SJCRH30 (cell line): ENCODE measurements around the gene AIF1. TPM values are rescaled to one million over a fixed set of nuclear protein-coding genes. Genes with fewer than 3 reads are reported as not detected.
"Not testable (repeated sequence)": the region's sequence is repeated elsewhere in the genome, so short reads cannot be mapped to it uniquely, and the experiment has no call there.

Experiments used
- DNase-seq, 2 experiments: peaks; one replicate each; pipeline ENCODE4 v3.0.0-alpha.2; 2015 to 2020
- H3K27ac ChIP-seq: fragments of 250-450 bp; sonication (Bioruptor Pico); 2 replicates; pipeline ENCODE4 v1.5.1; 2020; ENCODE audit warnings: mild to moderate bottlenecking, moderate library complexity
- H3K27me3 ChIP-seq: fragments of 250-450 bp; sonication (Bioruptor Pico); 2 replicates; pipeline ENCODE4 v1.5.1; 2020; ENCODE audit warnings: mild to moderate bottlenecking, moderate library complexity
- H3K36me3 ChIP-seq: fragments of 250-450 bp; sonication (Bioruptor Pico); 2 replicates; pipeline ENCODE4 v1.5.1; 2020; ENCODE audit warnings: mild to moderate bottlenecking, moderate library complexity
- H3K4me1 ChIP-seq: fragments of 250-450 bp; sonication (Bioruptor Pico); 2 replicates; pipeline ENCODE4 v1.5.1; 2020; ENCODE audit warnings: mild to moderate bottlenecking, moderate library complexity
- H3K4me3 ChIP-seq: fragments of 250-450 bp; sonication (Bioruptor Pico); 2 replicates; pipeline ENCODE4 v1.5.1; 2020; ENCODE audit warnings: mild to moderate bottlenecking, moderate library complexity
- H3K9me3 ChIP-seq: fragments of 250-450 bp; sonication (Bioruptor Pico); replicated peaks from 2 replicates; pipeline ENCODE4 v1.5.1; 2020; ENCODE audit warnings: mild to moderate bottlenecking, moderate library complexity
- total RNA-seq: library from RNA; depleted of rRNA; stranded (reverse); fragments of >200 nt; shearing (Covaris generic); gene quantifications from 2 replicates; pipeline ENCODE4 v1.2.3, GENCODE V29; 2014

AIF1 gene
- total RNA-seq, 1 experiment from 2014 or later, result not detected

DNA sequence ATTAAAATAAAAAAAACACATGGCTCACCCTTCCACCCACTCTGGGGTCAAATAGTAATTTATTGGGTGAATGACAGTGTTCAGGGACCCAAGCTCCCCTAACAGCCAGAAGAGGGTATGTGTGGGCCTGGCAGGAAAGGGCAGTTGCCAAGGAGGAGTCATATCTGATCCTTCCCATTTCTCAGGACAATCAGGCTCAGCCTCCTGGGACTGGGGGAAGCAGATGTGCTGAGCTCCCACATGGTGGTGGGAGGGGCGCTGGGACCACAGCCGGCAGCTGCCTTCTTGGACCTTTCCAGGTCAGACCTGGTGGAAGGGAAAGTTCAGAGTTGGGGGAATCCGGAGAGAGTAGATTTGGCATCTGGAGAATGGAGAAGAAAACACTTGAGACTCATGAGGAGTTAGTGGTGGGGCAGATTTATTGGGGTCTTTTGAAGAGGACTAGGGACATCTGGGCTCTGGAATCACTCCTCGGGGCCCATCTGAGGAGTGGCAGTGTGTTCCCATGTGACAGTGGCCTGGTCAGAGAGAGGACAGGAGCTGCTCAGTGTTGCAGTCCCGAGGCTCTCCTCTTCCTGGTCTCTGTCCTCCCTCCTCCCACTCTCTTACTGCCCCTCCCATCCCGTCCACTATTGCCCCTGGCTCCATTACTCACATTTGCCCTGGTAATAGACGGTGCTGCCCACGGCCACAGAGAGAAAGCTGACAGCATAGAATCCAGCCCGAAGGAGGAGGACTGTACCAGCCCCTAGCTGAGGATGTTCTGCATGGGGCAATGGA, 26.0 kb upstream of the AIF1 start:
- Histone ChIP-seq H3K27ac (no peak overlapping the region), H3K27me3 (no peaks in the 10 kb centered on the region), H3K36me3 (no peaks in the 10 kb centered on the region), H3K4me1 (0 out of 2 replicates have a peak, but pooled peaks cover 4% of the 10 kb centered on the region), H3K4me3 (no peak overlapping the region), H3K9me3 (no peaks in the 10 kb centered on the region)
- DNase-seq, result peak; percentile 47 to 59

DNA sequence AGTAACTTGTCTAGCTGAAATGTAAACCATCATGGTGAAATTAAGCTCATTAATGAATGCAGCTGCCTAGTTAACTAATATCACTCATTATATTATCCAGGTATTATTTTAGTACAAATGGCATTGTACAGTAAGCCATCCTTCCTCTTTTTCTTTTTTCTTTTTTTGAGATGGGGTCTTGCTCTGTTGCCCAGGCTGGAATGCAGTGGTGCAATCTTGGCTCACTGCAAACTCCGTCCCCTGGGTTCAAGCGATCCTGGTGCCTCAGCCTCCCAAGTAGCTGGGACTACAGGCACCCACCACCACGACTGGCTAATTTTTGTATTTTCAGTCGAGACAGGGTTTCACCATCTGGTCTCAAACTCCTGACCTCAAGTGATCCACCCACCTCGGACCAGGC, 24.3 kb upstream of the AIF1 start:
- not testable (repeated sequence) for H3K9me3 ChIP-seq, DNase-seq, H3K4me1 ChIP-seq, H3K36me3 ChIP-seq, H3K4me3 ChIP-seq, H3K27me3 ChIP-seq, H3K27ac ChIP-seq

DNA sequence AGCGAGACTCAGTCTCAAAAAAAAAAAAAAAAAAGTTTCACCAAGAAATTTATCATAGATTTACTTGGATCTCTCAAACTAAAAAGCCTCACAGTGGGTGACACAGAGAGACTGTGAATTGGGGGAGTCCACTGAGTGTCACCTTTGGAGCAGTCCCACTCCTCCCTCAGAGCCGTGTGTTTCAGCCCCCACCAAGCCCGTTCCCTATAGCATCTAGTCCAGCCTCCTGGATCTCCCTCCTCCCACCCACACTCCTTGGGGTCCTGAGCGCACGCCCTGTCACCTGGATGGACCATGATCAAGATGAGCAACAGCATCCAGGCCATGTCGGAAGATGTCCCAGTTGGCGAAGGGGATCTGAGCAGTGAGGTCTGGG, 22.6 kb upstream of the AIF1 start:
- H3K27me3 ChIP-seq, result no peaks in the 10 kb centered on the region
- no peak overlapping the region for H3K27ac ChIP-seq
- H3K4me3 ChIP-seq, result no peak overlapping the region
- no peaks in the 10 kb centered on the region for H3K9me3 ChIP-seq
- H3K36me3 ChIP-seq, result no peaks in the 10 kb centered on the region
- H3K4me1 ChIP-seq, result 0 out of 2 replicates have a peak, but pooled peaks cover 4% of the 10 kb centered on the region
- no peak for DNase-seq

DNA sequence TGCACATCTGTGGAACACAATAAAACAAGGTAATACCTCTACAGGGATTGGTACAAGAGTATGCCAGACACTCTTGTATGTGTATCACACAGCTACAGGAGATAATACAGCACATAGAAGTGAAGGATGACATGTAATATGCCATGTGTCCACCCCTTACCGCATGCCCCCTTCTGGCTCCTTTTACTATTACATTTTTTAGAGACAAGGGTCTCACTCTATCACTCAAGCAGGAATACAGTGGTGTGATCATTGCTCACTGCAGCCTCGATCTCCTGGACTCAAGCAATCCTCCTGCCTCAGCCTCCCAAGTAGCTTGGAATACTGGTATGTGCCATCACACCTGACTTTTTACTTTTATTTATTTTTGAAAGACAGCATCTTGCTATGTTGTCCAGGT, 18.0 kb upstream of the AIF1 start:
- Histone ChIP-seq H3K27me3 (no peaks in the 10 kb centered on the region), H3K36me3 (no peaks in the 10 kb centered on the region), H3K4me1 (no peaks in the 10 kb centered on the region), H3K4me3 (no peak overlapping the region), H3K27ac (no peak overlapping the region), H3K9me3 (no peaks in the 10 kb centered on the region)
- DNase-seq, result peak; percentile 26 to 60

DNA sequence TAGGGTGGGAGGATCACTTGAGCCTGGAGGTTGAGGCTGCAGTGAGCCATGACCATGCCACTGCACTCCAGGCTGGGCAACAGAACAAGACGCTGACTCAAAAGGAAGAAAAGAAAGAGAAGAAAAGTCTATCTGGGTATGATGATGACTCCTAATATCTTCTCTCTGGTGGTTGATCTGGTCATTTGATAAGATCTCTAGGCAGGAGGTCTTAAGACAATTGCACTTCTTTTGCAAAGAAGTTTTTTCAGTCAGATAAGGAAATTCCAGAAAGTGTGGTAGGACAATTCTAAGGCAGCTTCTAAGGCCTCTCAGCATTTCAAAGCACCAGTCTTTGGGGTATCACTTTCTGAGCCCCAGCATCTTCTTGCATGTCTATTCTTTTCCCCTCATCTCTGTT, 7.7 kb upstream of the AIF1 start:
- no peaks in the 10 kb centered on the region for H3K9me3 ChIP-seq
- no peaks in the 10 kb centered on the region for H3K27me3 ChIP-seq
- no peak for DNase-seq
- no peak overlapping the region for H3K4me3 ChIP-seq
- H3K36me3 ChIP-seq, result no peaks in the 10 kb centered on the region
- H3K27ac ChIP-seq, result no peak overlapping the region
- no peaks in the 10 kb centered on the region for H3K4me1 ChIP-seq

DNA sequence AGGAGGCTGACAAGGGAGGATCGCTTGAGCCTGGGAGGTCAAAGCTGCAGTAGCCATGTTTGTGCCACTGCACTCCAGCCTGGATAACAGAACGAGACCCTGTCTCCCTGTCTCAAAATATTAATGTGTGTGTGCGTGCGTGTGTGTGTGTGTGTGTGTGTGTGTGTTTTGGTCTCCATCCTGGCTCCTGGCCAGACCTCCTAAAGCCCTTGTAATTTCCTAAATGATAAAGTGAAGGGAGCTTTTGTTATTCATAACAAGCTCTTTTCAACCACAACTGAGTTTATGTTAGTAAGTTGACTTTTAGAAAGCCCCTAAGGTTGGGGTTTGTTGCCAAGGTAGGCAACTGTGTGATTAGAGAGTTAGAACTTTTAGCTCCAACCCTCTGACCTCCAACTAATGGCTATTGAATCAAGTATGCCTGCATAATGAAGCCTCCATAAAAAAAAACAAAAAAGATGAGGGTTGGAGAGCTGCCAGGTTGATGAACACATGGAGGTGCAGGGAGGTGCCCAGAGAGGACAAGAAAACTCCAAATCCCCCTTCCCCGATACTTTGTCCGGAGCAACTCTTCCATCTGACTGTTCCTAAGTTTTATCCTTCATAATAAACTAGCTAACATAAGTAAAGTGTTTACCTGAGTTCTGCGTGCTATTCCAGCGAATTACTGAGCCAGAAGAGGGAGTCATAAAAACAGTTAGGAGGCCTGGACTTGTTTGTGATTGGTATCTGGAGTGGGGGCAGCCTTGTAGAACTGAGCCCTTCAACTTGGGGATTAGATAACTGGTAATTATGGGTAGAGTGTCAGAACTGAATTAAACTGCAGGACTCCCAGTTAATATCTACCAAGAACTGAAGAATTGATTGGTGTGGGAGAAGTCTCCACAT, 5.3 kb upstream of the AIF1 start:
- Histone ChIP-seq H3K4me3 (no peak overlapping the region), H3K4me1 (no peaks in the 10 kb centered on the region), H3K36me3 (no peaks in the 10 kb centered on the region), H3K27me3 (no peaks in the 10 kb centered on the region), H3K27ac (no peak overlapping the region), H3K9me3 (no peaks in the 10 kb centered on the region)
- peak in 1 of 2 experiments; percentile 30 for DNase-seq

DNA sequence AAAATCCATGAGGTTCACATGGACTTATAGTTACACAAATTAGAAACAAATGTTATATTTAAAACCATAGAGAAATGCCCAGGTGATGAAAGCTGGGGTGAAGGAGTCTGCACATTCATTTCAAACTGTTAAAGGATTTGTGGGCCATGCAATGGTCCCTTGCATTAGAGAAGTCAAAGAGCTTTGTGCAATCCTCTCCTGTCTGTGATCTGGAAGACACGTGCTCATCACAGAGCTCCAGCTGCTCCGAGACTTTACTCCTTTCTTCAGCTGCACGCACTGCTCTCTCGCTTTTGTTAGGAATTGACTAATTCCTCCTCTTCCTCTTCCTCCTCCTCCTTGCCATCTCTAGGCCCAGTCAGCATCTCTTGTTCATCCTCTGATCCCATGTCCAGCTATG, 4.1 kb upstream of the AIF1 start:
- no peak for DNase-seq
- H3K27ac ChIP-seq, result no peak overlapping the region
- no peaks in the 10 kb centered on the region for H3K36me3 ChIP-seq
- H3K9me3 ChIP-seq, result no peaks in the 10 kb centered on the region
- no peaks in the 10 kb centered on the region for H3K27me3 ChIP-seq
- H3K4me1 ChIP-seq, result no peaks in the 10 kb centered on the region
- H3K4me3 ChIP-seq, result no peak overlapping the region

DNA sequence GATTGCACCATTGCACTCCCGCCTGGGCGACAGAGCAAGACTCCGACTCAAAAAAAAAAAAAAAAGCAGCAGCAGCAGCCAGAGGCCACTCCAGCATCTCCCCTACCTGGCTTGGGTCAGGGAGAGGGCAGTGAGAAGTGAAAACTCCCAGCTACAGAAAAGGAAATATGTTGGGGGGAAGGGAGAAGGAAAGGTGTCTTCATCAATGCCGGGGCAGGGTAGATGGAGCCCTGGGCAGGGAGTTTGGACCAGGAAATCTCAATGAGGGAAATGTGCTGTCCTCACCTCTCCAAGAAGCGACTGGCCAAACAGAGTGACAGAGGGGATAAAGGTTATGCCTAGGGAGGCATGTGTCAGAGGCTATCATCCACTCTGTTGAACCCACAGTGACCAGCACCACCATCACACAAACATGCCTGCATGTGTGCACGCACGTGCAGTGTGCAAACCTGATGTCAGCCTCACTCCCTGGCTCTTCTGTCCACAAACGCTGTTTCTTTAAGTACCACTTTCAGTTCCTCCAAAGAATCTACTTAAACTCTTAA, 887 bp upstream of the AIF1 start:
- Histone ChIP-seq H3K4me3 (no peak overlapping the region), H3K27me3 (no peaks in the 10 kb centered on the region), H3K27ac (no peak overlapping the region), H3K9me3 (no peaks in the 10 kb centered on the region), H3K4me1 (no peaks in the 10 kb centered on the region), H3K36me3 (no peaks in the 10 kb centered on the region)
- DNase-seq, result no peak

DNA sequence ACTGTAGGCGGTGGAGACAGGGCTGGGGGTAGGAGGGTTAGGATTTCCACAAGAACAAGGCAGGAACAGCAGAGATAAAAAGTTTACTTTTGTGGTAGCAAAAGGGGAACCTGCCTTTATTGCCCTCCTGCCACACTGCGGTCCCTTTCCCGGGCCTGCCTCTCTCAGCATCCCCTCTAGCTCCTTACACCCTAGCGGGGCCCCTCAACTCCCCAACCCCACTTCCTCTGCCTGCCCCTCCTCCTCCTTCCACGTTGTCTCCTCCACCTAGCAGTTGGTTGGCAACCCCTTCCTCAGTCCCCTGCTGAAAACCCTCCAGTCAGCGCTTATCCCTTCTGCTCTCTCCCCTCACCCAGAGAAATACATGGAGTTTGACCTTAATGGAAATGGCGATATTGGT, 714 bp downstream of the AIF1 start:
- H3K4me3 ChIP-seq, result no peak overlapping the region

DNA sequence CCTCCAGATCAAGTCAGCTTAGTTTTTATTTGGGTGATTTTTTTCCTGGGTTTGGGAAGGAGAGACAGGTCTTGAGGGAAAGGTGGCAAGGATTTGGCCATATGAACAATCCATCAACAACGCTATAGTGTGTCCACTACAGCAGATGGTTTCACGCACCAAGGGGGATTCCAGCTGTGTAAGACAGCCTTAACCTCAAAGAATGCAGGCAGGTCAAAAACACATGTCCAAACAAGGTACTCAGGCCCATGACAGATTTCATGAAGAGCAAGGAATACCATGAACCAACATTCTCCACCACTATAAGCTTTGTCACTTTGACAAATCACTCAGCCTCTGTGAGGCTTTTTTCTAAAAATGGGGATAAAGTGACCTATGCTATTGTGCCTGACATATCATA, 2.0 kb downstream of the AIF1 start:
- DNase-seq, result no peak
- no peaks in the 10 kb centered on the region for H3K27me3 ChIP-seq
- no peaks in the 10 kb centered on the region for H3K9me3 ChIP-seq
- H3K27ac ChIP-seq, result no peak overlapping the region
- H3K4me3 ChIP-seq, result no peak overlapping the region
- H3K4me1 ChIP-seq, result no peaks in the 10 kb centered on the region
- H3K36me3 ChIP-seq, result 0 out of 2 replicates have a peak, but pooled peaks cover 3% of the 10 kb centered on the region

More for the DNA sequence above, 714 bp downstream of the AIF1 start:
- Histone ChIP-seq H3K27ac (no peak overlapping the region), H3K36me3 (no peaks in the 10 kb centered on the region), H3K9me3 (no peaks in the 10 kb centered on the region), H3K4me1 (no peaks in the 10 kb centered on the region), H3K27me3 (no peaks in the 10 kb centered on the region)
- no peak for DNase-seq

DNA sequence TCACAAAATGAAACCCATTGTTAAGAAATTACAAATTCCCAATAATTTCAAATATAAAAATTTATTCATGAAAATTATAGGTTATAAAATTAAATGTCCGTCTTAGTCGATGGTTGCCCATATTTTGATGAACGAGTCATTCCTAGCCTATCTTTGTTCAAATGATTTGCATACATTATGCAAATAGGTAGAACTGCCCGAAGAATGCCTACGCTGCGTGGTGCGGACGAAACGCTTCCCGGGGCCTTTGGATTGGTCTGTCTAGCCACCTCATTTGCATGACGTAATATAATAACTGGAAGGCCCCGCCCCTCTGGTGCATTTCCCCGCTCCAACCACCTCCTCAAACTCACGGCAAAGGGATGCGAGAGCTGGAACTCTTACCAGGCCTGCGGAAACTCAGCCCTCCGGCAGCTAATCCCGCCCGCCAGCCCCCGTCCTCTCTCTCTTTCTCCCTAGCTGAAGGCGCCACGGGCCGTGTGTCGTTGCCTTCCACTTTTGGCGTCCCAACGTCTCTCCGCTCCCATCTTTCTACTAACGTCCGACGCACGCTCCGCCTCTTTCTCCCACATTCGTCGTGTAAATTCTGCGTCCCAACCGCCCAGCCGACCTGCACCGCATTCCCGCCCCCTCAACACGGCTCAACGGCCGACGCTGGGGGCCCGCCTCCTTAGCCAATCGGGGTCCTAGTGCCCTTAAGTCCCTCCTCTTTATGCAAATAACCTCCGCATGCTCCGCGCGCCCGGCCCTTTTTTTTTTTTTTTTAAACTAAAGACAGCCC, 5.0 kb downstream of the AIF1 start:
- peaks cover 28% of the 10 kb centered on the region for H3K36me3 ChIP-seq
- H3K4me3 ChIP-seq, result peak overlapping the region; percentile 64

DNA sequence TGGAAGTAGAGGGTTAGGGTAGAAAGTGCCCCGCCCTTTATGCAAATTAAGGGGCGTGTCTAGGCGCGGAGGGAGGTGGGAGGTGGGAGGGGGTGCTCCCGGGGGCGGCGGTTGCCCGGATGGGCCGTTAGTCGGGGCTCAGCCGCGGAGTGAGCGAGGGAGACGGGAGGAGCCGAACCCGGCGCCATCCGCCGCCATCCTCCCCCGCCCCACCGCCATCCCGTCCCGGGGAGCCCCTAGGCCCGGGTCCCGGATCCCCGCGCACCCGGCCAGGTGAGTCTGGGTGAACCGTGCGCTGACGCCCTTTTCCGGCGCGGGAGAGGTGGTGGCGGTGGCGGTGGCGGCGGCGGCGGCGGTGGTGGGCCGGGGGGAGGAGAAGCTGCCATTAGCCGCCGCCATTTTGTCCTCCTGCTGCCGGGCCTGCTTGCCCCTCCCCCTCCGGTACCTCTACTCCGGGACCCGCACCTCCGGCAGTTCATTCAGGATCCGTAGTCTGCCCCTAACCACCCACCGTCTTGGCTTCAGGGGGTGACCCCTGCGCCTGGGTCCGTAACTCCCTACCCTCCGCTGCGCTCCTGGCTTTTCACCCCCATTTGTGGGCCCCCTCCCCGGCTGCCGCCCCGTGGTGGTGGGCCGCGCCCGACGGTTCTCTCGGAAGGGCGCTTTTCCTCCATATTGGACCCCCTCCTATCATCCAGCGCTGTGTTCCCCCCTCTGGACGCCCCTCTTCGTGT, 5.7 kb downstream of the AIF1 start, which contains the start of gene PRRC2A:
Gene PRRC2A (plus strand): TSS at position 130 of the 734 bp plus-strand sequence. CDS start 2,075 bp downstream, outside the sequence.
- Histone ChIP-seq H3K9me3 (no peaks in the 10 kb centered on the region), H3K36me3 (peaks cover 36% of the 10 kb centered on the region), H3K4me3 (peak within 1 kb of the TSS; percentile 95), H3K27me3 (no peaks in the 10 kb centered on the region), H3K27ac (peak within 1 kb of the TSS; percentile 91), H3K4me1 (no peaks in the 10 kb centered on the region)
- DNase-seq, result peak; percentile 82 to 84

More for the DNA sequence above, 5.0 kb downstream of the AIF1 start:
- H3K27me3 ChIP-seq, result no peaks in the 10 kb centered on the region
- peak; percentile 98 for DNase-seq
- peak overlapping the region; percentile 91 for H3K27ac ChIP-seq
- no peaks in the 10 kb centered on the region for H3K9me3 ChIP-seq
- H3K4me1 ChIP-seq, result no peaks in the 10 kb centered on the region

DNA sequence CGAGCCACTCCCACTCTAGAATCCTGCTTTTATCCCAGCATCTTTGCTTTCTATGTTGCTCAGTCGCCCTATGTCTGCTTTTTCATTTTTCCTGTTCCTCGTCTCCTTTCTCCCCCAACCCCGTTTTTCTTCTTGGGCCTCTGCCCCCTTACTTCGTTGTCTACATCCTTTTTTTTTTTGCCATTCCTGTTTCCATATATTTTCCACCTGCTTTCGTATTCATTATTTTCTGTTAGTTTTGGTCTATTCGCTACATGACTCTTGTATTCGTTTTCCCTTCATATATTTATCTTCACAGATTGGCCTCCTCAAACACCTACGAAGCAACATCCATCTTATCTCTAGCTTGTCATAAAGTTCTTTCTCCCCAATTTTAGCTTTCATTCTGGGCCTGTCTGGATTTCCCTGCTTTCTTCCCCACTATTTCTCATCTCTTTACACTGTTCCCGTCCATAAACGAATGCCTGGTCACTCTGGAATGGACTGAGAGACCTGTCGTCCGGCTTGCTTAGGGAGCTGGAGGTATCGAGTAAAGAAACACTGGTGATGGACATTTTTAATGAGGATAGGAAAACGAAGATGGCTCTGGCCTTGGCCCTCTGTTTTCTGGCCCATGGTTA, 6.4 kb downstream of the AIF1 start:
- Histone ChIP-seq H3K27ac (peak overlapping the region; percentile 91), H3K4me3 (peak overlapping the region; percentile 95), H3K36me3 (peaks cover 43% of the 10 kb centered on the region), H3K9me3 (no peaks in the 10 kb centered on the region), H3K27me3 (no peaks in the 10 kb centered on the region), H3K4me1 (no peaks in the 10 kb centered on the region)
- peak in 1 of 2 experiments; percentile 20 for DNase-seq
